Progenitor cell of endocrine pancreas (in vitro differentiated cells): Measurements from ENCODE around the gene CCDC69. TPM values are rescaled to one million over a fixed set of nuclear protein-coding genes. Genes with fewer than 3 reads are reported as not detected.

Experiments
- DNase-seq: peaks from one replicate; pipeline ENCODE4 v3.0.0; 2021; ENCODE audit warnings: low spot score; ENCODE audit not compliant: unreplicated experiment
- H3K27ac Mint-ChIP-seq: 2 replicates; pipeline ENCODE4 v1.8.0; 2021; ENCODE audit warnings: mild to moderate bottlenecking, moderate library complexity, mixed read lengths
- H3K27me3 Mint-ChIP-seq: 2 replicates; pipeline ENCODE4 v1.8.0; 2021; ENCODE audit warnings: mixed read lengths
- H3K36me3 Mint-ChIP-seq: 2 replicates; pipeline ENCODE4 v1.8.0; 2022; ENCODE audit warnings: mixed read lengths; ENCODE audit not compliant: insufficient read depth
- H3K4me1 Mint-ChIP-seq: 2 replicates; pipeline ENCODE4 v1.8.0; 2021; ENCODE audit warnings: low read depth, mixed read lengths
- H3K4me3 Mint-ChIP-seq: 2 replicates; pipeline ENCODE4 v1.8.0; 2021; ENCODE audit warnings: low read depth, mild to moderate bottlenecking, moderate library complexity, mixed read lengths
- H3K9me3 Mint-ChIP-seq: 2 replicates; pipeline ENCODE4 v1.8.0; 2021; ENCODE audit warnings: low read depth, mixed read lengths
- long read RNA-seq: library from polyadenylated mRNA; unstranded; transcript quantifications from one replicate; pipeline ENCODE4 v2.0.0, GENCODE V29; 2020
- total RNA-seq: library from RNA; stranded (reverse); gene quantifications from 2 replicates; pipeline ENCODE4 v1.2.1, GENCODE V29; 2021
- TF ChIP-seq, protein P1 (sequence below): fragments of 200-600 bp; sonication (generic); IDR thresholded peaks from one replicate; pipeline ENCODE4 v1.5.0; 2021; ENCODE audit warnings: antibody characterized with exemption, mild to moderate bottlenecking; ENCODE audit not compliant: unreplicated experiment

CCDC69 gene, protein sequence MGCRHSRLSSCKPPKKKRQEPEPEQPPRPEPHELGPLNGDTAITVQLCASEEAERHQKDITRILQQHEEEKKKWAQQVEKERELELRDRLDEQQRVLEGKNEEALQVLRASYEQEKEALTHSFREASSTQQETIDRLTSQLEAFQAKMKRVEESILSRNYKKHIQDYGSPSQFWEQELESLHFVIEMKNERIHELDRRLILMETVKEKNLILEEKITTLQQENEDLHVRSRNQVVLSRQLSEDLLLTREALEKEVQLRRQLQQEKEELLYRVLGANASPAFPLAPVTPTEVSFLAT
- total RNA-seq, result 3.6 and 4.6 TPM in 2 replicates
- long read RNA-seq, partial matches to known transcripts, result 1 of 2 reads
- long read RNA-seq, other reads (novel, unspliced or antisense), result 0 of 2 reads

GRCh38 chr5:151223447-151224264 is at the start of gene CCDC69:
CCDC69 (minus strand) TSS chr5:151224092; CDS start chr5:151223970, 122 bp downstream.
- Mint-ChIP-seq H3K27me3 (peaks cover 15% of the 10 kb centered on the region), H3K9me3 (no peaks in the 10 kb centered on the region), H3K36me3 (no peaks in the 10 kb centered on the region), H3K4me1 (peaks cover 7% of the 10 kb centered on the region), H3K27ac (peak within 1 kb of the TSS; percentile 13), H3K4me3 (peak within 1 kb of the TSS; percentile 76)
- peak; percentile 60 for DNase-seq
- TF ChIP-seq, protein P1, sequence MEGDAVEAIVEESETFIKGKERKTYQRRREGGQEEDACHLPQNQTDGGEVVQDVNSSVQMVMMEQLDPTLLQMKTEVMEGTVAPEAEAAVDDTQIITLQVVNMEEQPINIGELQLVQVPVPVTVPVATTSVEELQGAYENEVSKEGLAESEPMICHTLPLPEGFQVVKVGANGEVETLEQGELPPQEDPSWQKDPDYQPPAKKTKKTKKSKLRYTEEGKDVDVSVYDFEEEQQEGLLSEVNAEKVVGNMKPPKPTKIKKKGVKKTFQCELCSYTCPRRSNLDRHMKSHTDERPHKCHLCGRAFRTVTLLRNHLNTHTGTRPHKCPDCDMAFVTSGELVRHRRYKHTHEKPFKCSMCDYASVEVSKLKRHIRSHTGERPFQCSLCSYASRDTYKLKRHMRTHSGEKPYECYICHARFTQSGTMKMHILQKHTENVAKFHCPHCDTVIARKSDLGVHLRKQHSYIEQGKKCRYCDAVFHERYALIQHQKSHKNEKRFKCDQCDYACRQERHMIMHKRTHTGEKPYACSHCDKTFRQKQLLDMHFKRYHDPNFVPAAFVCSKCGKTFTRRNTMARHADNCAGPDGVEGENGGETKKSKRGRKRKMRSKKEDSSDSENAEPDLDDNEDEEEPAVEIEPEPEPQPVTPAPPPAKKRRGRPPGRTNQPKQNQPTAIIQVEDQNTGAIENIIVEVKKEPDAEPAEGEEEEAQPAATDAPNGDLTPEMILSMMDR, result peak; percentile 38

- H3K4me3 Mint-ChIP-seq, result no peak overlapping the region
- no peaks in the 10 kb centered on the region for H3K27me3 Mint-ChIP-seq
- H3K4me1 Mint-ChIP-seq, result peaks cover 11% of the 10 kb centered on the region
- peaks cover 11% of the 10 kb centered on the region for H3K36me3 Mint-ChIP-seq
- TF ChIP-seq, protein P1, result no peak
- DNase-seq, result no peak
- H3K9me3 Mint-ChIP-seq, result no peaks in the 10 kb centered on the region
- no peak overlapping the region for H3K27ac Mint-ChIP-seq
These were observed 47.4 kb upstream of the CCDC69 start for GRCh38 chr5:151271336-151271735.

DNA sequence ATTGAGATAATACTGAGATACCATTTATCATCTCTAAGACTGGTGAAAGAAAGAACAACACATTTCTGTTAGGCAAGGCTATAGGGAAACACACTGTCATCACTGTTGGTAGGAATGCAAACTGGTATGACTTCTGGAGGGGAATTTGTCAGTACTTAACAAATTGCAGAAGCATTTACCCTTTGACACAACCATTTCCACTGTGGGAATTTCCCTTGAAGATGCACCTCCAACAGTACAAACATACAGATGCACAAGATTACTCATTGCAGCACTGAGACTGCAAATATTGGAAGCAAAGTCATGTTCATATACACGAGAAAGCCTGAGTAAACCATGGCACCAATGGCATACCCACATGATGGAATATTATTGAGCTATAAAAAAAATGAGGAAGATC is 46.7 kb upstream of the CCDC69 start:
- peaks cover 11% of the 10 kb centered on the region for H3K36me3 Mint-ChIP-seq

GRCh38 chr5:151267491-151268260 is 43.8 kb upstream of the CCDC69 start:
- H3K4me3 Mint-ChIP-seq, result no peak overlapping the region
- no peaks in the 10 kb centered on the region for H3K27me3 Mint-ChIP-seq
- H3K4me1 Mint-ChIP-seq, result peaks cover 4% of the 10 kb centered on the region
- peaks cover 14% of the 10 kb centered on the region for H3K36me3 Mint-ChIP-seq
- H3K9me3 Mint-ChIP-seq, result no peaks in the 10 kb centered on the region
- DNase-seq, result no peak
- no peak overlapping the region for H3K27ac Mint-ChIP-seq
- TF ChIP-seq, protein P1, result no peak

More for the DNA sequence above, 46.7 kb upstream of the CCDC69 start:
- DNase-seq, result no peak
- Mint-ChIP-seq H3K9me3 (no peaks in the 10 kb centered on the region), H3K4me1 (peaks cover 11% of the 10 kb centered on the region), H3K27me3 (no peaks in the 10 kb centered on the region), H3K4me3 (no peak overlapping the region), H3K27ac (no peak overlapping the region)
- TF ChIP-seq, protein P1, result no peak

DNA sequence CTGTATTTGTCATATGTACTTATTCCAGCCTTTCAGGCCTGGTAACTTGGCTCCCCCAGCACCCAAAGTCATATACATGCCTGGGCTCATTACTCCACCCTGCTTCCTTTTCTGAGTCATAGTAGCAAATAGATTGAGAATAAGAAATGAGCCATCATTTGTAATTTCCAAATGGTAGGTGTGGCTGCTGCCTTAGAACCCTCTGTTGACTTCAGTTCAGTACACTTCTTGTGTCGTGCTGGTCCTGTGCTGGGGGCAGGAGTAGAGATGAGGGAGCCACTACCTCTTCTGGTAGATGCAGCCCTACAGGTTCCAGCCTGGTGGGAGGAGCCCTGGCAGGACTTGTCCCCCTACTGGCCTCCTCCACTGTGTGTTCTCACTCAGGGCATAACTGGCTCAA is 40.2 kb upstream of the CCDC69 start:
- Mint-ChIP-seq H3K4me1 (peaks cover 4% of the 10 kb centered on the region), H3K9me3 (no peaks in the 10 kb centered on the region), H3K4me3 (no peak overlapping the region), H3K27ac (no peak overlapping the region), H3K27me3 (no peaks in the 10 kb centered on the region), H3K36me3 (peaks cover 15% of the 10 kb centered on the region)
- TF ChIP-seq, protein P1, result no peak
- no peak for DNase-seq
